HepG2 (cell line): ENCODE results near the gene LACTBL1. TPM values are rescaled to one million over a fixed set of nuclear protein-coding genes. Genes with fewer than 3 reads are reported as not detected.

ENCODE experiments used
- ATAC-seq: fragments of 200-7000 bp; cut with Tn5 transposase; 3 replicates; pipeline ENCODE4 v1.9.1; 2020; ENCODE audit warnings: mild to moderate bottlenecking, moderate library complexity
- BruUV-seq: library from RNA; stranded (reverse); fragments of 400-500 nt; replicated peaks from 2 replicates; lab custom pipeline; 2021; lab: Mats Ljungman, UMichigan
- CTCF ChIA-PET: fragments of 300-600 bp; formaldehyde crosslinking; extraction: SDS; loops from one replicate; lab custom pipeline; 2021; ENCODE audit warnings: low total read pairs, inconsistent platforms, low intra/inter-chr PET ratio; lab: Yijun Ruan, JAX
- POLR2A ChIA-PET: fragments of 350-600 bp; sonication (Branson Sonifier 250); formaldehyde crosslinking; loops from one replicate; lab custom pipeline; 2020; ENCODE audit warnings: antibody characterized with exemption, inconsistent platforms; lab: Yijun Ruan, JAX
- DNase-seq: peaks from one replicate; pipeline ENCODE4 v3.0.0-alpha.2; 2015; ENCODE audit warnings: low spot score
- FAIRE-seq: peaks from 3 replicates; lab custom pipeline; 2011; peaks lifted over from hg19 to GRCh38; lab: Jason Lieb, UNC
- H2AFZ ChIP-seq: one replicate; pipeline ENCODE4 v1.6.1; 2011; ENCODE audit warnings: low read length, inconsistent platforms
- H3K27ac ChIP-seq: fragments of 300-600 bp; 3 replicates; pipeline ENCODE4 v1.8.0; 2011; ENCODE audit warnings: mixed run types, mild to moderate bottlenecking, mixed read lengths, low read length, inconsistent platforms; ENCODE audit not compliant: insufficient read depth; ENCODE audit errors: extremely low read length
- H3K27me3 ChIP-seq, 2 experiments: fragments of 200-600 bp in 1 of 2; 2 replicates in 1 of 2; 3 replicates in 1 of 2; pipeline versions ENCODE4 v1.6.0 to v1.8.0; 2011; ENCODE audit warnings: low read length in 2 of 2, mild to moderate bottlenecking in 2 of 2, moderate library complexity in 2 of 2, inconsistent platforms in 1 of 2; ENCODE audit not compliant: insufficient read depth in 2 of 2, control insufficient read depth in 1 of 2
- H3K36me3 ChIP-seq, 2 experiments: fragments of 200-600 bp in 1 of 2; replicated peaks in 1 of 2; 2 replicates in 1 of 2; 3 replicates in 1 of 2; pipeline versions ENCODE4 v1.5.1 to v1.8.0; 2011; ENCODE audit warnings: low read length in 2 of 2, inconsistent platforms in 1 of 2; ENCODE audit not compliant: insufficient read depth in 2 of 2, control insufficient read depth in 1 of 2
- H3K4me1 ChIP-seq: 2 replicates; pipeline ENCODE4 v1.5.1; 2012; ENCODE audit warnings: low read length, inconsistent platforms; ENCODE audit not compliant: insufficient read depth
- H3K4me2 ChIP-seq: 2 replicates; pipeline ENCODE4 v1.6.0; 2011; ENCODE audit warnings: low read depth, low read length, inconsistent platforms
- H3K4me3 ChIP-seq, 3 experiments: fragments of 200-600 bp in 1 of 3; sonication (generic), shearing (Covaris generic) in 1 of 3; replicated peaks in 1 of 3; 2 replicates each; pipeline ENCODE4 v1.5.1; 2011 to 2016; ENCODE audit warnings: low read length in 3 of 3, inconsistent platforms in 2 of 3, low read depth in 2 of 3, mild to moderate bottlenecking in 2 of 3, control low read depth in 1 of 3, mixed read lengths in 1 of 3; ENCODE audit not compliant: insufficient read depth in 1 of 3
- H3K79me2 ChIP-seq: one replicate; pipeline ENCODE4 v1.6.1; 2011; ENCODE audit warnings: low read length, inconsistent platforms; ENCODE audit not compliant: insufficient read depth
- H3K9ac ChIP-seq: 2 replicates; pipeline ENCODE4 v1.6.0; 2011; ENCODE audit warnings: mild to moderate bottlenecking, low read depth, low read length, inconsistent platforms; ENCODE audit not compliant: insufficient read depth
- H3K9me3 ChIP-seq: 2 replicates; pipeline ENCODE4 v1.5.1; 2012; ENCODE audit warnings: mild to moderate bottlenecking, low read length
- H4K20me1 ChIP-seq: 2 replicates; pipeline ENCODE4 v1.6.0; 2011; ENCODE audit warnings: inconsistent platforms, mild to moderate bottlenecking, low read length, moderate library complexity; ENCODE audit not compliant: insufficient read depth
- ARNTL ChIP-seq: sonication (generic); formaldehyde crosslinking; IDR thresholded peaks from 2 replicates; pipeline ENCODE4 v1.4.0; 2020; ENCODE audit warnings: mild to moderate bottlenecking, missing genetic modification reagents
- CBFB ChIP-seq: sonication (generic); formaldehyde crosslinking; IDR thresholded peaks from 2 replicates; pipeline ENCODE4 v1.4.0; 2020; ENCODE audit warnings: missing genetic modification reagents
- CBX5 ChIP-seq: sonication (generic); formaldehyde crosslinking; IDR thresholded peaks from 2 replicates; pipeline ENCODE4 v1.4.0; 2020; ENCODE audit warnings: missing genetic modification reagents, borderline replicate concordance
- CHD4 ChIP-seq: fragments of 200-600 bp; sonication (generic); IDR thresholded peaks from 2 replicates; pipeline ENCODE4 v1.7.0; 2017; ENCODE audit warnings: mild to moderate bottlenecking, low read length, borderline replicate concordance
- IKZF4 ChIP-seq: sonication (generic); formaldehyde crosslinking; IDR thresholded peaks from 2 replicates; pipeline ENCODE4 v1.5.1; 2020; ENCODE audit warnings: borderline replicate concordance, mild to moderate bottlenecking, low read depth, missing genetic modification reagents; ENCODE audit errors: not compliant biosample characterization
- KDM1A ChIP-seq: IDR thresholded peaks from 2 replicates; pipeline ENCODE4 v1.6.1; 2016; ENCODE audit warnings: missing compliant biosample characterization
- KDM2A ChIP-seq: sonication (generic); formaldehyde crosslinking; IDR thresholded peaks from 2 replicates; pipeline ENCODE4 v1.4.0; 2020; ENCODE audit warnings: low read depth, missing genetic modification reagents, borderline replicate concordance
- KLF6 ChIP-seq: IDR thresholded peaks from 2 replicates; pipeline ENCODE4 v1.8.0; 2016; ENCODE audit warnings: missing biosample characterization, missing genetic modification reagents
- MAZ ChIP-seq, 2 experiments: sonication (generic) in 1 of 2; formaldehyde crosslinking in 1 of 2; IDR thresholded peaks; 2 replicates each; pipeline versions ENCODE4 v1.5.0 to v1.6.1; 2012 to 2020; ENCODE audit warnings: low read depth in 2 of 2, mild to moderate bottlenecking in 2 of 2, borderline replicate concordance in 1 of 2, improper control_type of control experiment in 1 of 2, low read length in 1 of 2, missing genetic modification reagents in 1 of 2, moderate library complexity in 1 of 2
- PHF8 ChIP-seq: sonication (generic); formaldehyde crosslinking; IDR thresholded peaks from 2 replicates; pipeline ENCODE4 v1.5.0; 2020; ENCODE audit warnings: missing genetic modification reagents
- PRMT3 ChIP-seq: sonication (generic); formaldehyde crosslinking; IDR thresholded peaks from 2 replicates; pipeline ENCODE4 v1.8.1; 2022; ENCODE audit warnings: low read depth, mild to moderate bottlenecking, moderate library complexity, missing genetic modification reagents, borderline replicate concordance
- PTBP1 ChIP-seq: fragments of 200-400 bp; formaldehyde crosslinking; IDR thresholded peaks from 2 replicates; pipeline ENCODE4 v1.6.1; 2018; ENCODE audit warnings: low read length, low read depth; ENCODE audit not compliant: poor library complexity, severe bottlenecking
- RAD51 ChIP-seq: fragments of 450-650 bp; IDR thresholded peaks from 2 replicates; pipeline ENCODE4 v1.6.1; 2016; ENCODE audit warnings: borderline replicate concordance
- RARA ChIP-seq: IDR thresholded peaks from 2 replicates; pipeline ENCODE4 v1.6.1; 2016; ENCODE audit warnings: missing genetic modification reagents, missing compliant biosample characterization
- TEAD3 ChIP-seq: optimal IDR thresholded peaks from 2 replicates; pipeline ENCODE3; 2016; ENCODE audit warnings: borderline replicate concordance
- TRIM24 ChIP-seq: sonication (generic); formaldehyde crosslinking; IDR thresholded peaks from 2 replicates; pipeline ENCODE4 v1.8.0; 2022; ENCODE audit warnings: mild to moderate bottlenecking, missing genetic modification reagents
- ZBTB7A ChIP-seq: sonication (generic); formaldehyde crosslinking; IDR thresholded peaks from 2 replicates; pipeline ENCODE4 v1.8.0; 2022; ENCODE audit warnings: mild to moderate bottlenecking, missing genetic modification reagents
- ZNF101 ChIP-seq: sonication (generic); formaldehyde crosslinking; IDR thresholded peaks from 2 replicates; pipeline ENCODE4 v1.4.0; 2020; ENCODE audit warnings: mild to moderate bottlenecking, low read depth, missing genetic modification reagents, borderline replicate concordance
- ZNF432 ChIP-seq: sonication (generic); formaldehyde crosslinking; IDR thresholded peaks from 2 replicates; pipeline ENCODE4 v1.5.0; 2020; ENCODE audit warnings: missing genetic modification reagents, mild to moderate bottlenecking, borderline replicate concordance
- ZSCAN31 ChIP-seq: sonication (generic); formaldehyde crosslinking; IDR thresholded peaks from 2 replicates; pipeline ENCODE4 v1.5.0; 2020; ENCODE audit warnings: low read depth, mild to moderate bottlenecking, missing genetic modification reagents
- WGBS: methylation state at CpG from one replicate; pipeline ENCODE4 v1.1.6; 2017; ENCODE audit warnings: low lambda C conversion rate; 5-methylcytosine and 5-hydroxymethylcytosine counted together
- in situ Hi-C: cut with HindIII; loops from 2 replicates; pipeline ENCODE4 v1.10.0; 2017; ENCODE audit warnings: low pct_unique_long_range_greater_than_20kb; ENCODE audit not compliant: extremely low pct_ligation_motif_present
- intact Hi-C: fragments of 100-400 bp; cut with micrococcal nuclease; formaldehyde crosslinking; loops from one replicate; pipeline ENCODE4 v1.10.0; 2022; ENCODE audit not compliant: unreplicated experiment
- polyA plus RNA-seq, 8 experiments: library from polyadenylated mRNA; depleted of rRNA in 3 of 8; stranded (reverse) in 7 of 8; unstranded in 1 of 8; fragments of >200 nt; fragmentation: Illumina TruSeq in 4 of 8; extraction: Trizol in 4 of 8; gene quantifications; 2 replicates each; pipeline versions ENCODE4 v1.2.1 to v1.2.3, GENCODE V29; 2011 to 2016; ENCODE audit warnings: low read depth in 4 of 8, missing spikeins in 1 of 8, mixed read lengths in 1 of 8; ENCODE audit not compliant: insufficient read depth in 1 of 8
- total RNA-seq, 5 experiments: library from RNA; depleted of rRNA; stranded (reverse); fragments of >200 nt; fragmentation: Illumina TruSeq; extraction: Trizol; gene quantifications; 2 replicates each; pipeline ENCODE4 v1.2.3, GENCODE V29; 2016; ENCODE audit warnings: low read depth in 1 of 5
- TF ChIP-seq, protein P1 (sequence below): sonication (generic); formaldehyde crosslinking; IDR thresholded peaks from 2 replicates; pipeline ENCODE4 v1.8.1; 2023; ENCODE audit warnings: mild to moderate bottlenecking, missing genetic modification reagents

Gene LACTBL1
- total and polyA plus RNA-seq, 2 of the 13 experiments (the other 11 are each of a cell fraction or from before 2014, with no cell fraction given): 0.12 to 1.3 TPM

DNA sequence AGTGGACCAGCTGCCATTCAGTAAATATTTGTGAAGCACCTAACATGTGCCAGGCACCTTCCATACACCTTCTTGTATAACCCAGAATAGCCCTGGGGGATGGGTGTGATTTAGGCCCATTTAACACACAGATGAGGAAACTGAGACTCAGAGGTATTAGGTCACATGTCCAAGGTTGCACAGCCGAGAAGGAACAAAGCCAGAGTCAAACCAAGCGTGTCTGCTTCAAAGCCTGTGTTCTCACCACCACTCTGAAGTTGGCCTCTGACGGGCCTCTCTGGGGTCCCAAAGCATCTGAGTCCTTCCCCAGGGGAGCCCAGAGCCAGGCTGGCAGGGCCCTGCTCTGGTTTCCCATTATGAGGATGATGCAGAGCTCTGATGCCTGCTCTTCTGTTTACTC, 65.1 kb downstream of the LACTBL1 start:
- BruUV-seq: no TSS peak
- CTCF ChIA-PET: no interaction called here
- 0% methylated on average over 2 of the region's 3 CpGs for WGBS

DNA sequence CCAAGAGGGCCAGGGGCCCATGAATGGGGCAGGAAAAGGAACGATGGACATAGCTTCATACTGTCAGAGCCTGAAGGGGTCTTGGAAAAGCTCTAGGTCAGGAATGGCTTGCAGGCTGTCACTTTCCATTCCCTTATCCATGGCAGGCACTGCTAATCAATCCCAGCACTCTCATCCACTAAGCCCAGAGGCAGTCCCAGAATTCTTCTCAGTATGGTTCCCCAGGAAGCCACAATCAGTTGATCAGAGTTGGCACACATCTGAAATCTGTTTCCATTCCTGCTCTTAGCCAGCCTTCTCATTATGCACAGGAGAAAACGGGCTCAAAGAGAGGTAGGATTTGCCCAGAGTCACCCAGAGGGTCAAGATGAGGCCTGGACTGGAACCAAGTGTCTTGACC, 65.7 kb downstream of the LACTBL1 start:
- H3K4me1 ChIP-seq: no peaks in the 10 kb centered on the region
- ChIA-PET CTCF (no interaction called here), POLR2A (no interaction called here)
- no peaks in the 10 kb centered on the region for H3K9me3 ChIP-seq
- H2AFZ ChIP-seq: no peak overlapping the region
- DNase-seq (no peak), FAIRE-seq (no peak), ATAC-seq (no peak)
- no peak overlapping the region for H3K4me3 ChIP-seq
- H3K79me2 ChIP-seq: no peaks in the 10 kb centered on the region
- H3K27me3 ChIP-seq: peaks cover 0 to 11% of the 10 kb centered on the region in 2 experiments; a peak in 3 of 5 replicates
- intact Hi-C loops (no loop called here), in situ Hi-C loops (no loop called here)
- no peaks in the 10 kb centered on the region for H3K36me3 ChIP-seq
- BruUV-seq: no TSS peak
- no peak overlapping the region for H3K9ac ChIP-seq
- H3K27ac ChIP-seq: no peak overlapping the region
- no peak overlapping the region for H3K4me2 ChIP-seq
- WGBS: 0% methylated on average over 2 of the region's 2 CpGs
- H4K20me1 ChIP-seq: no peaks in the 10 kb centered on the region
- TF ChIP-seq CBFB (CRISPR knock-in tag) (no peak), RARA (CRISPR knock-in tag) (no peak), KLF6 (CRISPR knock-in tag) (no peak), CBX5 (CRISPR knock-in tag) (no peak), MAZ (IDR thresholded peaks at IDR 0.05; ENCODE audit: borderline replicate concordance, low read depth, low read length) (no peak), MAZ (CRISPR knock-in tag; IDR thresholded peaks at IDR 0.05; ENCODE audit: low read depth) (no peak), ZBTB7A (CRISPR knock-in tag) (no peak), TEAD3 (CRISPR knock-in tag) (no peak), RAD51 (no peak), ZNF432 (no peak), KDM2A (CRISPR knock-in tag) (no peak), ZNF101 (CRISPR knock-in tag) (no peak), PRMT3 (CRISPR knock-in tag) (no peak), TRIM24 (CRISPR knock-in tag) (no peak), IKZF4 (CRISPR knock-in tag) (no peak), KDM1A (CRISPR knock-in tag) (no peak), PHF8 (CRISPR knock-in tag) (no peak)
- TF ChIP-seq, protein P1, sequence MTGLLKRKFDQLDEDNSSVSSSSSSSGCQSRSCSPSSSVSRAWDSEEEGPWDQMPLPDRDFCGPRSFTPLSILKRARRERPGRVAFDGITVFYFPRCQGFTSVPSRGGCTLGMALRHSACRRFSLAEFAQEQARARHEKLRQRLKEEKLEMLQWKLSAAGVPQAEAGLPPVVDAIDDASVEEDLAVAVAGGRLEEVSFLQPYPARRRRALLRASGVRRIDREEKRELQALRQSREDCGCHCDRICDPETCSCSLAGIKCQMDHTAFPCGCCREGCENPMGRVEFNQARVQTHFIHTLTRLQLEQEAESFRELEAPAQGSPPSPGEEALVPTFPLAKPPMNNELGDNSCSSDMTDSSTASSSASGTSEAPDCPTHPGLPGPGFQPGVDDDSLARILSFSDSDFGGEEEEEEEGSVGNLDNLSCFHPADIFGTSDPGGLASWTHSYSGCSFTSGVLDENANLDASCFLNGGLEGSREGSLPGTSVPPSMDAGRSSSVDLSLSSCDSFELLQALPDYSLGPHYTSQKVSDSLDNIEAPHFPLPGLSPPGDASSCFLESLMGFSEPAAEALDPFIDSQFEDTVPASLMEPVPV (CRISPR knock-in tag): no peak

More for the DNA sequence above, 65.1 kb downstream of the LACTBL1 start:
- POLR2A ChIA-PET: no interaction called here
- intact Hi-C loops: no loop called here
- Histone ChIP-seq H3K4me1 (no peaks in the 10 kb centered on the region), H3K36me3 (no peaks in the 10 kb centered on the region), H3K9me3 (no peaks in the 10 kb centered on the region), H2AFZ (no peak overlapping the region), H3K27ac (no peak overlapping the region), H3K27me3 (peaks cover 1 to 8% of the 10 kb centered on the region in 2 experiments; a peak in 3 of 5 replicates), H3K79me2 (no peaks in the 10 kb centered on the region), H3K4me2 (no peak overlapping the region), H3K4me3 (no peak overlapping the region), H3K9ac (no peak overlapping the region), H4K20me1 (no peaks in the 10 kb centered on the region)
- TF ChIP-seq CHD4 (no peak), PTBP1 (no peak), ARNTL (CRISPR knock-in tag) (no peak), ZSCAN31 (no peak), RAD51 (no peak)
- DNase-seq (no peak), ATAC-seq (no peak), FAIRE-seq (no peak)
- in situ Hi-C loops: no loop called here
